PC-3 (cell line): ENCODE data around the gene HINFP.

ENCODE experiments used
- CTCF ChIP-seq: fragments of 300-600 bp; sonication (generic); conservative IDR thresholded peaks from 2 replicates; pipeline ENCODE4 v1.5.1; 2017; ENCODE audit warnings: antibody characterized with exemption, low read depth, mild to moderate bottlenecking, low read length
- EZH2 ChIP-seq: fragments of 300-600 bp; sonication (generic); IDR thresholded peaks from one replicate; pipeline ENCODE4 v1.6.1; 2017; ENCODE audit warnings: antibody characterized with exemption, mild to moderate bottlenecking, low read length; ENCODE audit not compliant: unreplicated experiment
- EZH2phosphoT487 ChIP-seq: fragments of 300-600 bp; sonication (generic); IDR thresholded peaks from 2 replicates; pipeline ENCODE4 v1.6.1; 2018; ENCODE audit warnings: mild to moderate bottlenecking, antibody characterized with exemption, low read length, borderline replicate concordance

- TF ChIP-seq CTCF = no peak
- no peak for TF ChIP-seq EZH2
- no peak for TF ChIP-seq EZH2phosphoT487
These were observed 28.2 kb upstream of the HINFP start for GRCh38 chr11:119092880-119093842.
